HL-60 (cell line): ENCODE measurements around the gene POLR3A.

Experiments
- DNase-seq, 2 experiments: peaks; one replicate each; pipeline ENCODE4 v3.0.0-alpha.2; 2010 to 2020; ENCODE audit warnings: low read depth in 1 of 2, low spot score in 1 of 2
- H3K27ac ChIP-seq: fragments of 250-450 bp; sonication (Bioruptor Pico); replicated peaks from 2 replicates; pipeline ENCODE4 v1.5.1; 2020; ENCODE audit warnings: mild to moderate bottlenecking, moderate library complexity
- H3K27me3 ChIP-seq: fragments of 250-450 bp; sonication (Bioruptor Pico); 2 replicates; pipeline ENCODE4 v1.5.1; 2021; ENCODE audit warnings: mild to moderate bottlenecking, moderate library complexity; ENCODE audit not compliant: insufficient read depth, poor library complexity, severe bottlenecking
- H3K4me3 ChIP-seq: replicated peaks from 2 replicates; pipeline ENCODE4 v1.5.1; 2011; ENCODE audit warnings: mild to moderate bottlenecking, control low read depth, low read length; ENCODE audit not compliant: insufficient read depth
- GABPA ChIP-seq: IDR thresholded peaks from 2 replicates; pipeline ENCODE4 v1.6.1; 2012; ENCODE audit warnings: low read depth
- POLR2AphosphoS5 ChIP-seq: IDR thresholded peaks from 2 replicates; pipeline ENCODE4 v1.6.1; 2012; ENCODE audit warnings: low read depth
- REST ChIP-seq: IDR thresholded peaks from 2 replicates; pipeline ENCODE4 v1.6.1; 2012; ENCODE audit warnings: low read depth; ENCODE audit not compliant: insufficient replicate concordance
- SPI1 ChIP-seq: IDR thresholded peaks from 2 replicates; pipeline ENCODE4 v1.6.1; 2012; ENCODE audit warnings: low read depth, mild to moderate bottlenecking, borderline replicate concordance
- TF ChIP-seq, protein P1 (sequence below): IDR thresholded peaks from one replicate; pipeline ENCODE4 v1.5.1; 2011; ENCODE audit warnings: low read length, control low read depth, inconsistent platforms; ENCODE audit not compliant: insufficient read depth

The POLR3A gene

GRCh38 chr10:78023741-78024140 is 5.6 kb downstream of the POLR3A start:
- no peak overlapping the region for H3K4me3 ChIP-seq
- no peak for DNase-seq
- H3K27me3 ChIP-seq: no peaks in the 10 kb centered on the region
- TF ChIP-seq, protein P1, sequence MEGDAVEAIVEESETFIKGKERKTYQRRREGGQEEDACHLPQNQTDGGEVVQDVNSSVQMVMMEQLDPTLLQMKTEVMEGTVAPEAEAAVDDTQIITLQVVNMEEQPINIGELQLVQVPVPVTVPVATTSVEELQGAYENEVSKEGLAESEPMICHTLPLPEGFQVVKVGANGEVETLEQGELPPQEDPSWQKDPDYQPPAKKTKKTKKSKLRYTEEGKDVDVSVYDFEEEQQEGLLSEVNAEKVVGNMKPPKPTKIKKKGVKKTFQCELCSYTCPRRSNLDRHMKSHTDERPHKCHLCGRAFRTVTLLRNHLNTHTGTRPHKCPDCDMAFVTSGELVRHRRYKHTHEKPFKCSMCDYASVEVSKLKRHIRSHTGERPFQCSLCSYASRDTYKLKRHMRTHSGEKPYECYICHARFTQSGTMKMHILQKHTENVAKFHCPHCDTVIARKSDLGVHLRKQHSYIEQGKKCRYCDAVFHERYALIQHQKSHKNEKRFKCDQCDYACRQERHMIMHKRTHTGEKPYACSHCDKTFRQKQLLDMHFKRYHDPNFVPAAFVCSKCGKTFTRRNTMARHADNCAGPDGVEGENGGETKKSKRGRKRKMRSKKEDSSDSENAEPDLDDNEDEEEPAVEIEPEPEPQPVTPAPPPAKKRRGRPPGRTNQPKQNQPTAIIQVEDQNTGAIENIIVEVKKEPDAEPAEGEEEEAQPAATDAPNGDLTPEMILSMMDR: no peak
- TF ChIP-seq POLR2AphosphoS5 (no peak), SPI1 (no peak), REST (no peak), GABPA (no peak)
- no peak overlapping the region for H3K27ac ChIP-seq

DNA sequence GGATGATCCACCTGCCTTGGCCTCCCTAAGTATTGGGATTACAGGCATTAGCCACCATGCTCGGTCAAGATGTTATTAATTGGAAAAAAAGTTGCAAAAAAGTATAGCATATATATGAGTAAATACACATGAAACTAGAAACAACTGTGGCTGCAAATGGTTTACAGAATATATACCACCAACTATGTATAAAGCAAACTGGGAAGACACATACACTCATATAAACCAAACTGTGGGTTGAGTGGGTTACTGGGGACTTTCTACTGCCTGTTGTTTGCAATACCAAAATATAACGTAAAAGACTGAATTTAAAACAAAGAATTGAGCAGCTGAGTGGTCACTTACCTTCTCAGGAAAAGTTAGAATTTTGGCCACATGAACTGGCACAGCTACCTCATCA is 8.1 kb downstream of the POLR3A start:
- Histone ChIP-seq H3K4me3 (no peak overlapping the region), H3K27ac (no peak overlapping the region), H3K27me3 (no peaks in the 10 kb centered on the region)
- DNase-seq: no peak
- no peak for TF ChIP-seq SPI1
- no peak for TF ChIP-seq REST
- TF ChIP-seq, protein P1: no peak
- TF ChIP-seq POLR2AphosphoS5: no peak
- TF ChIP-seq GABPA: no peak

DNA sequence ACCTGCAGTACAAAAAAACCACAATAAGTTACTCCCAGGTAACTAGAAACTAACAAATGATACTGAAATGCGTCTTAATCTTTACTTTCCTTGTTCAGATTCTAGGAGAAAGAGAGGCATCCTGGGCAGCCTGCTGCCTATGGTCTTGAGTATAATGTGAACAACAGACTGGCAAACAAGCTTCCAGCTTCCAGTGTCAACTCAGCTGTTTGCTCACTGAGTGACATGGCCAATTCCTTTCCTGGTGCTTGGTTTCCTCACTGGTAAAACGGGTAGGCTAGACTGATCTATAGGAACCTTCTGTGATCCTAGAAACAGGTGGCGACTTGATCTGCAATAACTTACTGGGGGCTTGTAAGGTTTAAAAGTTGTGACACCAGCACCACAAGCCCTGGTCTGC is 10.1 kb downstream of the POLR3A start:
- TF ChIP-seq SPI1 (no peak), GABPA (no peak), REST (no peak), POLR2AphosphoS5 (no peak)
- Histone ChIP-seq H3K4me3 (no peak overlapping the region), H3K27me3 (no peaks in the 10 kb centered on the region), H3K27ac (no peak overlapping the region)
- DNase-seq: no peak
